Neural progenitor cell (in vitro differentiated cells): ENCODE data around the gene LCE4A.
"Not testable (repeated sequence)": the region's sequence is repeated elsewhere in the genome, so short reads cannot be mapped to it uniquely, and the experiment has no call there.

Experiments used
- EZH2 ChIP-seq: fragments of 200-600 bp; sonication (generic); IDR thresholded peaks from 2 replicates; pipeline ENCODE4 v1.6.1; 2017; ENCODE audit warnings: antibody characterized with exemption, mild to moderate bottlenecking, moderate library complexity
- TF ChIP-seq, protein P1 (sequence below): fragments of 200-600 bp; sonication (generic); IDR thresholded peaks from 2 replicates; pipeline ENCODE4 v1.5.1; 2017; ENCODE audit warnings: antibody characterized with exemption, mild to moderate bottlenecking

- TF ChIP-seq, protein P1, sequence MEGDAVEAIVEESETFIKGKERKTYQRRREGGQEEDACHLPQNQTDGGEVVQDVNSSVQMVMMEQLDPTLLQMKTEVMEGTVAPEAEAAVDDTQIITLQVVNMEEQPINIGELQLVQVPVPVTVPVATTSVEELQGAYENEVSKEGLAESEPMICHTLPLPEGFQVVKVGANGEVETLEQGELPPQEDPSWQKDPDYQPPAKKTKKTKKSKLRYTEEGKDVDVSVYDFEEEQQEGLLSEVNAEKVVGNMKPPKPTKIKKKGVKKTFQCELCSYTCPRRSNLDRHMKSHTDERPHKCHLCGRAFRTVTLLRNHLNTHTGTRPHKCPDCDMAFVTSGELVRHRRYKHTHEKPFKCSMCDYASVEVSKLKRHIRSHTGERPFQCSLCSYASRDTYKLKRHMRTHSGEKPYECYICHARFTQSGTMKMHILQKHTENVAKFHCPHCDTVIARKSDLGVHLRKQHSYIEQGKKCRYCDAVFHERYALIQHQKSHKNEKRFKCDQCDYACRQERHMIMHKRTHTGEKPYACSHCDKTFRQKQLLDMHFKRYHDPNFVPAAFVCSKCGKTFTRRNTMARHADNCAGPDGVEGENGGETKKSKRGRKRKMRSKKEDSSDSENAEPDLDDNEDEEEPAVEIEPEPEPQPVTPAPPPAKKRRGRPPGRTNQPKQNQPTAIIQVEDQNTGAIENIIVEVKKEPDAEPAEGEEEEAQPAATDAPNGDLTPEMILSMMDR, result not testable (repeated sequence)
- not testable (repeated sequence) for TF ChIP-seq EZH2
These were observed 33.0 kb upstream of the LCE4A start, which contains the start of gene LCE2C for GRCh38 chr1:152674983-152675382.
